Natural killer cell (primary cell): Measurements from ENCODE around the gene CLBA1. TPM values are rescaled to one million over a fixed set of nuclear protein-coding genes. Genes with fewer than 3 reads are reported as not detected.

Experiments used
- ATAC-seq, 3 donors: fragments of 150-1000 bp in 2 of 3; fragments of 200-7000 bp in 1 of 3; cut with Tn5 transposase; 1 replicate in 1 of 3; 2 replicates in 2 of 3; pipeline ENCODE4 v1.10.0; 2021; ENCODE audit warnings: mild to moderate bottlenecking in 2 of 3, moderate library complexity in 2 of 3
- DNase-seq, 2 donors: peaks; one replicate each; pipeline versions ENCODE4 v3.0.0 to v3.0.0-alpha.2; 2013 to 2021; ENCODE audit warnings: mixed read lengths in 1 of 2
- H3K27ac ChIP-seq: one replicate; pipeline ENCODE4 v1.5.1; 2013; ENCODE audit warnings: mild to moderate bottlenecking, low read length
- H3K27me3 ChIP-seq: one replicate; pipeline ENCODE4 v1.6.1; 2013; ENCODE audit warnings: low read length; ENCODE audit not compliant: control insufficient read depth, insufficient read depth
- H3K36me3 ChIP-seq: one replicate; pipeline ENCODE4 v1.6.1; 2013; ENCODE audit warnings: low read length; ENCODE audit not compliant: control insufficient read depth, insufficient read depth
- H3K4me1 ChIP-seq: one replicate; pipeline ENCODE4 v1.6.1; 2013; ENCODE audit warnings: low read length; ENCODE audit not compliant: control insufficient read depth, insufficient read depth
- H3K4me3 ChIP-seq: one replicate; pipeline ENCODE4 v1.5.1; 2013; ENCODE audit warnings: low read length
- H3K9me3 ChIP-seq: one replicate; pipeline ENCODE4 v1.6.1; 2013; ENCODE audit warnings: low read length; ENCODE audit not compliant: control insufficient read depth, insufficient read depth
- H3K27ac Mint-ChIP-seq, 2 donors: one replicate each; pipeline ENCODE4 v1.8.0; 2022; ENCODE audit warnings: mild to moderate bottlenecking in 2 of 2, mixed read lengths in 2 of 2, moderate library complexity in 1 of 2
- H3K27me3 Mint-ChIP-seq, 2 donors: one replicate each; pipeline ENCODE4 v1.8.0; 2022; ENCODE audit warnings: low read depth in 2 of 2, mixed read lengths in 2 of 2
- H3K36me3 Mint-ChIP-seq: one replicate; pipeline ENCODE4 v1.8.0; 2022; ENCODE audit warnings: mixed read lengths
- H3K4me1 Mint-ChIP-seq, 2 donors: one replicate each; pipeline ENCODE4 v1.8.0; 2022; ENCODE audit warnings: mixed read lengths in 2 of 2
- H3K4me3 Mint-ChIP-seq: one replicate; pipeline ENCODE4 v1.8.0; 2022; ENCODE audit warnings: mild to moderate bottlenecking, moderate library complexity, mixed read lengths
- H3K9me3 Mint-ChIP-seq, 2 donors: one replicate each; pipeline ENCODE4 v1.8.0; 2022; ENCODE audit warnings: mixed read lengths in 2 of 2
- CTCF ChIP-seq: fragments of 200-600 bp; IDR thresholded peaks from one replicate; pipeline ENCODE4 v1.8.0; 2022; ENCODE audit warnings: antibody characterized with exemption
- WGBS: methylation state at CpG from one replicate; pipeline ENCODE4 v1.1.7; 2013; ENCODE audit warnings: missing lambda C conversion rate; ENCODE audit not compliant: insufficient coverage; 5-methylcytosine and 5-hydroxymethylcytosine counted together
- intact Hi-C: fragments of 100-400 bp; cut with micrococcal nuclease; formaldehyde crosslinking; loops from one replicate; pipeline ENCODE4 v1.14.2; 2022
- total RNA-seq, 4 donors: library from RNA; stranded (reverse); fragments of 120-200 nt in 1 of 4; gene quantifications; one replicate each; pipeline versions ENCODE4 v1.2.3 to v1.2.4, GENCODE V29; 2013 to 2022

The CLBA1 gene
- total RNA-seq: 1 to 10 TPM; 1.2 to 1.8 (median 1.3) TPM
- total RNA-seq (2013): 2.0 TPM

DNA sequence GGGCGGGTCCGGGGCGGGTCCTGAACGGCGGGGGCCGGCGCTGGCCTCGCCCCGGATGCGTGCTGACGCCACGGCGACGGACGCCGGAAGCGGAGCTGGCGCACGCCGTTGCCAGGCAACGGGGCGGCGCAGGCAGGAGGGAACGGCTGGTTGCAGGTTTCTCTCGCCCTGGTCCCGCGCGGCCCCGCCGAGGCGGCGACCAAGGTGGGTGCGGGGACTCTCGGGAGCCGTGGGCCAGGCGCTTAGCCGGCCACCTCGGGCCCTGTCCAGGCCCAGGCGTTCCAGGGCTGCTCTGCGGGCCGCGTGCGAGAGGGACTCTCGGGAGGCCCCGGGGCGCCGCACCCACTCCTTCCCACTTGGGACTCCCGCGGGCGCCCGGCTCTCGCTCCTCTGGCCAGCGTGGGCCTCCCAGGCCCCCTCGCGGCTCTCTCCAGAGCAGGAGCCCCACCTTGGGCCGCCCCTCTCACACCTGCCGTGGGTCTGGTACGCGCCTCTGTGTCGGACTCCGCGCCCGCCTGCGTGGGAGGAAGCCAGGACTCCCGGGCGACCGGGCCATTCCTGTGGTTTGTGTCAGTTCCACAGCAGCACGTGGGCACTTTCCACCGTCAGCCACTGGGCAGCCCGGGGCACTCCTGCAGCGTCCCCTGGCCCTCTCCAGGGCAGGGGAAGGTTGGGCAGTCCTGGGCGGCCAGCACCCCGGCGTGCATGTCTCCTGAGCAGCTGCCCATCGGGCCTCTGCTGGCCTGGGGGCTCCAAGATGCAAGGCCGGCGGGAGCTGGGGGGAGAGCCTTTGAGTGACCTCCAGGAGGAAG lies at the start of gene CLBA1:
TSS of gene CLBA1 (plus strand) at position 114 of the 812 bp plus-strand sequence. CDS start at position 758, 644 bp downstream.
- ATAC-seq (peak; percentile 94 to 96 (median 95)), DNase-seq (peak; percentile 83 to 97)
- intact Hi-C loops: loop anchor here (1.0 kb wide), 1 partner anchor 35 kb away; the partner anchor contains the start of gene CDCA4
- Mint-ChIP-seq H3K4me3 (peak within 1 kb of the TSS; percentile 81), H3K4me1 (peaks cover 0 to 9% of the 10 kb centered on the region in 2 donors), H3K9me3 (no peaks in the 10 kb centered on the region), H3K27me3 (no peaks in the 10 kb centered on the region), H3K36me3 (no peaks in the 10 kb centered on the region), H3K27ac (peak within 1 kb of the TSS; percentile 72 to 84)
- Histone ChIP-seq H3K27me3 (no peaks in the 10 kb centered on the region), H3K27ac (peak within 1 kb of the TSS; percentile 49), H3K4me1 (peaks cover 13% of the 10 kb centered on the region), H3K36me3 (no peaks in the 10 kb centered on the region), H3K9me3 (no peaks in the 10 kb centered on the region), H3K4me3 (peak within 1 kb of the TSS; percentile 43)
- no peak for TF ChIP-seq CTCF
- 3% methylated on average over 77 of the region's 77 CpGs for WGBS

- H3K9me3 Mint-ChIP-seq: no peaks in the 10 kb centered on the region
- H3K4me1 Mint-ChIP-seq: peaks cover 0 to 5% of the 10 kb centered on the region in 2 donors
- no peak overlapping the region for H3K4me3 Mint-ChIP-seq
- no peaks in the 10 kb centered on the region for H3K36me3 ChIP-seq
- intact Hi-C loops: no loop called here
- H3K27me3 Mint-ChIP-seq: peaks cover 12 to 27% of the 10 kb centered on the region in 2 donors
- H3K9me3 ChIP-seq: no peaks in the 10 kb centered on the region
- no peak for TF ChIP-seq CTCF
- H3K36me3 Mint-ChIP-seq: no peaks in the 10 kb centered on the region
- peaks cover 12% of the 10 kb centered on the region for H3K4me1 ChIP-seq
- ATAC-seq (no peak), DNase-seq (no peak)
- no peak overlapping the region for H3K27ac Mint-ChIP-seq
- 41% methylated on average over 2 of the region's 2 CpGs for WGBS
- H3K27ac ChIP-seq: no peak overlapping the region
- H3K27me3 ChIP-seq: peaks cover 5% of the 10 kb centered on the region
- H3K4me3 ChIP-seq: no peak overlapping the region
These were observed 49.6 kb upstream of the CLBA1 start for GRCh38 chr14:104935955-104936354.

- Mint-ChIP-seq H3K4me3 (no peak overlapping the region), H3K4me1 (peaks cover 0 to 5% of the 10 kb centered on the region in 2 donors), H3K36me3 (no peaks in the 10 kb centered on the region), H3K27me3 (peaks cover 12 to 28% of the 10 kb centered on the region in 2 donors), H3K27ac (no peak overlapping the region), H3K9me3 (no peaks in the 10 kb centered on the region)
- Histone ChIP-seq H3K27me3 (peaks cover 5% of the 10 kb centered on the region), H3K27ac (no peak overlapping the region), H3K4me1 (peaks cover 12% of the 10 kb centered on the region), H3K36me3 (no peaks in the 10 kb centered on the region), H3K4me3 (no peak overlapping the region), H3K9me3 (no peaks in the 10 kb centered on the region)
- intact Hi-C loops: no loop called here
- WGBS: 50% methylated on average over 9 of the region's 10 CpGs
- no peak for TF ChIP-seq CTCF
- DNase-seq (no peak), ATAC-seq (no peak)
These were observed 49.0 kb upstream of the CLBA1 start for GRCh38 chr14:104936361-104937155.
